ENCODE results near the gene ACOT7.
A peak's percentile ranks its signal among the peaks of the same experiment; 100 is the strongest.
"Not testable (repeated sequence)": the region's sequence is repeated elsewhere in the genome, so short reads cannot be mapped to it uniquely, and the experiment has no call there.

Gene ACOT7

DNA sequence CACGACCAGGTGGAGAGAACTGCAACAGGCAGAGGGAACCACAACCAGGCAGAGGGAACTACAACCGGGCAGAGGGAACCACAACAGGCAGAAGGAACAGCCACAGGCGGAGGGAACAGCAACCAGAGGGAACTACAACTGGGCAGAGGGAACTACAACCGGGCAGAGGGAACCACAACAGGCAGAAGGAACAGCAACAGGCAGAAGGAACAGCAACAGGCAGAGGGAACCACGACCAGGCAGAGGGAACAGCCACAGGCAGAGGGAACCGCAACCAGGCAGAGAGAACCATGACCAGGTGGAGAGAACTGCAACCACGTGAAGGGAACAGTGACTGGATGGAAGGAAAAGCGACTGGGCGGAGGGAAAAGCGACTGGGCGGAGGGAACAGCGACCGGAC is 85.1 kb downstream of the ACOT7 start:
- Histone ChIP-seq H2AFZ (ENCODE audit: low read depth, low read length) (no peak overlapping the region), H3K79me2 (ENCODE audit: insufficient read depth, low read length) (peaks cover 4% of the 10 kb centered on the region; the same call in 1 of the 2 replicates)

DNA sequence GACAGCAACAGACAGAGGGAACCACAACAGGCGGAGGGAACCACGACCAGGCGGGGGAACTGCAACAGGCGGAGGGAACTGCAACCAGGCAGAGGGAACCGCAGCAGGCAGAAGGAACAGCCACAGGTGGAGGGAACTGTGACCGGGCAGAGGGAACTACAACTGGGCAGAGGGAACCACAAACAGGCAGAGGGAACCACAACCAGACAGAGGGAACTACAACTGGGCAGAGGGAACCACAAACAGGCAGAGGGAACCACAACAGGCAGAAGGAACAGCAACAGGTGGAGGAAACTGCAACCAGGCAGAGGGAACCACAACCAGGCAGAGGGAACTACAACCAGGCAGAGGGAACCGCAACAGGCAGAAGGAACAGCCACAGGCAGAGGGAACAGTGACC is 85.9 kb downstream of the ACOT7 start:
- peaks cover 61% of the 10 kb centered on the region for H3K36me3 ChIP-seq (ENCODE audit: insufficient read depth, low read length)
- H3K9ac ChIP-seq (ENCODE audit: low read depth, low read length); H3K9me3 ChIP-seq (ENCODE audit: insufficient read depth, low read length, severe bottlenecking); H3K4me2 ChIP-seq (ENCODE audit: insufficient read depth, low read length); ATAC-seq (ENCODE audit: insufficient read depth, low read depth); H3K79me2 ChIP-seq (ENCODE audit: insufficient read depth, low read length); H3K27me3 ChIP-seq (ENCODE audit: insufficient read depth, low read length, poor library complexity); H4K20me1 ChIP-seq (ENCODE audit: insufficient read depth, low read length); H2AFZ ChIP-seq (ENCODE audit: low read depth, low read length); H3K4me1 ChIP-seq (ENCODE audit: insufficient read depth, low read length); H3K4me3 ChIP-seq (ENCODE audit: low read depth in 1 of 2, low read length in 2 of 2): not testable (repeated sequence)
- peak; percentile 10 for DNase-seq
- H3K27ac ChIP-seq (ENCODE audit: low read length) = peak overlapping the region; percentile 27; the same call in 1 of the 2 replicates

More for the DNA sequence above, 85.1 kb downstream of the ACOT7 start:
- Histone ChIP-seq H3K27ac (ENCODE audit: low read length) (no peak overlapping the region), H3K4me1 (ENCODE audit: insufficient read depth, low read length) (no peaks in the 10 kb centered on the region), H3K27me3 (ENCODE audit: insufficient read depth, low read length, poor library complexity) (no peaks in the 10 kb centered on the region), H3K9ac (ENCODE audit: low read depth, low read length) (no peak overlapping the region), H4K20me1 (ENCODE audit: insufficient read depth, low read length) (peaks cover 12% of the 10 kb centered on the region; the same call in 1 of the 2 replicates), H3K36me3 (ENCODE audit: insufficient read depth, low read length) (peaks cover 58% of the 10 kb centered on the region), H3K9me3 (ENCODE audit: insufficient read depth, low read length, severe bottlenecking) (no peaks in the 10 kb centered on the region), H3K4me2 (ENCODE audit: insufficient read depth, low read length) (no peak overlapping the region), H3K4me3 (ENCODE audit: low read depth in 1 of 2, low read length in 2 of 2) (no peak overlapping the region)
- DNase-seq (no peak), ATAC-seq (ENCODE audit: insufficient read depth, low read depth) (no peak)
- TF ChIP-seq, protein P1, sequence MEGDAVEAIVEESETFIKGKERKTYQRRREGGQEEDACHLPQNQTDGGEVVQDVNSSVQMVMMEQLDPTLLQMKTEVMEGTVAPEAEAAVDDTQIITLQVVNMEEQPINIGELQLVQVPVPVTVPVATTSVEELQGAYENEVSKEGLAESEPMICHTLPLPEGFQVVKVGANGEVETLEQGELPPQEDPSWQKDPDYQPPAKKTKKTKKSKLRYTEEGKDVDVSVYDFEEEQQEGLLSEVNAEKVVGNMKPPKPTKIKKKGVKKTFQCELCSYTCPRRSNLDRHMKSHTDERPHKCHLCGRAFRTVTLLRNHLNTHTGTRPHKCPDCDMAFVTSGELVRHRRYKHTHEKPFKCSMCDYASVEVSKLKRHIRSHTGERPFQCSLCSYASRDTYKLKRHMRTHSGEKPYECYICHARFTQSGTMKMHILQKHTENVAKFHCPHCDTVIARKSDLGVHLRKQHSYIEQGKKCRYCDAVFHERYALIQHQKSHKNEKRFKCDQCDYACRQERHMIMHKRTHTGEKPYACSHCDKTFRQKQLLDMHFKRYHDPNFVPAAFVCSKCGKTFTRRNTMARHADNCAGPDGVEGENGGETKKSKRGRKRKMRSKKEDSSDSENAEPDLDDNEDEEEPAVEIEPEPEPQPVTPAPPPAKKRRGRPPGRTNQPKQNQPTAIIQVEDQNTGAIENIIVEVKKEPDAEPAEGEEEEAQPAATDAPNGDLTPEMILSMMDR (IDR thresholded peaks at IDR 0.05; ENCODE audit: borderline replicate concordance, extremely low read depth, low read length, poor library complexity, severe bottlenecking) = no peak
- no peak for TF ChIP-seq EZH2 (IDR thresholded peaks at IDR 0.05; ENCODE audit: borderline replicate concordance, low read depth, low read length, severe bottlenecking)

- Histone ChIP-seq H3K4me3 (ENCODE audit: low read depth in 1 of 2, low read length in 2 of 2) (no peak overlapping the region), H3K4me2 (ENCODE audit: insufficient read depth, low read length) (no peak overlapping the region), H3K4me1 (ENCODE audit: insufficient read depth, low read length) (no peaks in the 10 kb centered on the region), H2AFZ (ENCODE audit: low read depth, low read length) (no peak overlapping the region), H3K36me3 (ENCODE audit: insufficient read depth, low read length) (peaks cover 66% of the 10 kb centered on the region), H3K27ac (ENCODE audit: low read length) (peak overlapping the region; percentile 26; the same call in 1 of the 2 replicates), H3K79me2 (ENCODE audit: insufficient read depth, low read length) (peaks cover 4% of the 10 kb centered on the region; the same call in 1 of the 2 replicates), H3K27me3 (ENCODE audit: insufficient read depth, low read length, poor library complexity) (no peaks in the 10 kb centered on the region), H4K20me1 (ENCODE audit: insufficient read depth, low read length) (peaks cover 8% of the 10 kb centered on the region; the same call in 1 of the 2 replicates), H3K9me3 (ENCODE audit: insufficient read depth, low read length, severe bottlenecking) (no peaks in the 10 kb centered on the region), H3K9ac (ENCODE audit: low read depth, low read length) (no peak overlapping the region)
- DNase-seq (no peak), ATAC-seq (ENCODE audit: insufficient read depth, low read depth) (no peak)
- TF ChIP-seq, protein P1 (IDR thresholded peaks at IDR 0.05; ENCODE audit: borderline replicate concordance, extremely low read depth, low read length, poor library complexity, severe bottlenecking) = no peak
- TF ChIP-seq EZH2 (IDR thresholded peaks at IDR 0.05; ENCODE audit: borderline replicate concordance, low read depth, low read length, severe bottlenecking) = no peak
These were observed 86.5 kb downstream of the ACOT7 start for GRCh38 chr1:6307099-6307498.

- Histone ChIP-seq H3K79me2 (ENCODE audit: insufficient read depth, low read length) (no peaks in the 10 kb centered on the region), H4K20me1 (ENCODE audit: insufficient read depth, low read length) (peaks cover 21% of the 10 kb centered on the region), H3K4me1 (ENCODE audit: insufficient read depth, low read length) (no peaks in the 10 kb centered on the region), H3K27ac (ENCODE audit: low read length) (no peak overlapping the region), H2AFZ (ENCODE audit: low read depth, low read length) (no peak overlapping the region), H3K36me3 (ENCODE audit: insufficient read depth, low read length) (peaks cover 72% of the 10 kb centered on the region), H3K4me3 (ENCODE audit: low read depth in 1 of 2, low read length in 2 of 2) (no peak overlapping the region), H3K27me3 (ENCODE audit: insufficient read depth, low read length, poor library complexity) (no peaks in the 10 kb centered on the region), H3K9ac (ENCODE audit: low read depth, low read length) (no peak overlapping the region), H3K4me2 (ENCODE audit: insufficient read depth, low read length) (no peak overlapping the region), H3K9me3 (ENCODE audit: insufficient read depth, low read length, severe bottlenecking) (no peaks in the 10 kb centered on the region)
- no peak for TF ChIP-seq EZH2 (IDR thresholded peaks at IDR 0.05; ENCODE audit: borderline replicate concordance, low read depth, low read length, severe bottlenecking)
- TF ChIP-seq, protein P1 (IDR thresholded peaks at IDR 0.05; ENCODE audit: borderline replicate concordance, extremely low read depth, low read length, poor library complexity, severe bottlenecking) = no peak
- ATAC-seq (ENCODE audit: insufficient read depth, low read depth) = no peak
- DNase-seq = no peak
These were observed 90.1 kb downstream of the ACOT7 start for GRCh38 chr1:6303397-6304012.
